B cell (primary cell): ENCODE measurements around the gene MLLT6. TPM values are rescaled to one million over a fixed set of nuclear protein-coding genes. Genes with fewer than 3 reads are reported as not detected.
A peak's percentile ranks its signal among the peaks of the same experiment; 100 is the strongest.
"Not testable (repeated sequence)": the region's sequence is repeated elsewhere in the genome, so short reads cannot be mapped to it uniquely, and the experiment has no call there.

Source experiments
- ATAC-seq: fragments of 200-7000 bp; cut with Tn5 transposase; one replicate; pipeline ENCODE4 v1.10.0; 2021; ENCODE audit warnings: low read depth, mild to moderate bottlenecking, moderate number of reproducible peaks, moderate library complexity
- CTCF ChIA-PET: fragments of 350-600 bp; sonication (Branson Sonifier 250); formaldehyde crosslinking; loops from one replicate; lab custom pipeline; 2021; ENCODE audit warnings: antibody characterized with exemption, inconsistent platforms; lab: Charles Lee
- POLR2A ChIA-PET: fragments of 350-600 bp; sonication (Branson Sonifier 250); formaldehyde crosslinking; loops from one replicate; lab custom pipeline; 2021; ENCODE audit warnings: antibody characterized with exemption; lab: Charles Lee
- DNase-seq: peaks from one replicate; pipeline ENCODE4 v3.0.0; 2013
- H2AFZ ChIP-seq: 2 replicates; pipeline ENCODE4 v1.6.1; 2012; ENCODE audit warnings: mild to moderate bottlenecking, low read depth, low read length; ENCODE audit not compliant: insufficient read depth, poor library complexity, severe bottlenecking
- H3K27ac ChIP-seq, 2 donors: 1 replicate in 1 of 2; 2 replicates in 1 of 2; pipeline ENCODE4 v1.5.1; 2012 to 2013; ENCODE audit warnings: low read length in 2 of 2, mild to moderate bottlenecking in 2 of 2, moderate library complexity in 1 of 2
- H3K27me3 ChIP-seq, 4 experiments: fragments of 200-600 bp in 1 of 4; sonication (generic) in 1 of 4; replicated peaks in 1 of 4; 1 replicate in 2 of 4; 2 replicates in 2 of 4; pipeline versions ENCODE4 v1.6.1 to v1.7.0; 2013 to 2016; ENCODE audit warnings: low read length in 3 of 4, mild to moderate bottlenecking in 2 of 4, mixed read lengths in 1 of 4, moderate library complexity in 1 of 4; ENCODE audit not compliant: insufficient read depth in 4 of 4, control insufficient read depth in 3 of 4; ENCODE audit errors: control extremely low read depth in 1 of 4
- H3K36me3 ChIP-seq, 2 experiments: replicated peaks in 1 of 2; 1 replicate in 1 of 2; 2 replicates in 1 of 2; pipeline versions ENCODE4 v1.6.1 to v1.7.1; 2013; ENCODE audit warnings: low read length in 1 of 2; ENCODE audit not compliant: insufficient read depth in 2 of 2, control insufficient read depth in 1 of 2; ENCODE audit errors: control extremely low read depth in 1 of 2, extremely low read depth in 1 of 2
- H3K4me1 ChIP-seq, 2 donors: fragments of 200-600 bp in 1 of 2; sonication (generic) in 1 of 2; 1 replicate in 1 of 2; 2 replicates in 1 of 2; pipeline versions ENCODE4 v1.5.1 to v1.6.1; 2013 to 2017; ENCODE audit warnings: low read length in 2 of 2; ENCODE audit not compliant: control insufficient read depth in 2 of 2, insufficient read depth in 2 of 2
- H3K4me2 ChIP-seq: replicated peaks from 2 replicates; pipeline ENCODE3; 2012; ENCODE audit warnings: mild to moderate bottlenecking, low read depth, low read length; ENCODE audit not compliant: poor library complexity, severe bottlenecking
- H3K4me3 ChIP-seq, 5 experiments: fragments of 200-600 bp in 1 of 5; sonication (generic) in 1 of 5; 1 replicate in 3 of 5; 2 replicates in 2 of 5; pipeline versions ENCODE4 v1.5.1 to v1.7.0; 2011 to 2016; ENCODE audit warnings: low read length in 4 of 5, mild to moderate bottlenecking in 4 of 5, low read depth in 2 of 5, control low read depth in 1 of 5, moderate library complexity in 1 of 5; ENCODE audit not compliant: insufficient read depth in 1 of 5; ENCODE audit errors: control extremely low read depth in 1 of 5, extremely low read depth in 1 of 5
- H3K79me2 ChIP-seq: fragments of 200-600 bp; sonication (generic); one replicate; pipeline ENCODE4 v1.6.0; 2016; ENCODE audit warnings: low read length; ENCODE audit not compliant: control insufficient read depth, insufficient read depth
- H3K9ac ChIP-seq: fragments of 200-600 bp; sonication (generic); 2 replicates; pipeline ENCODE4 v1.6.1; 2017; ENCODE audit warnings: mild to moderate bottlenecking, low read length, moderate library complexity
- H3K9me3 ChIP-seq, 3 donors: one replicate each; pipeline versions ENCODE4 v1.6.1 to v1.7.1; 2013; ENCODE audit warnings: low read length in 2 of 3; ENCODE audit not compliant: control insufficient read depth in 2 of 3, insufficient read depth in 1 of 3; ENCODE audit errors: control extremely low read depth in 1 of 3
- H4K20me1 ChIP-seq: 2 replicates; pipeline ENCODE4 v1.6.0; 2012; ENCODE audit warnings: mild to moderate bottlenecking, low read length; ENCODE audit not compliant: insufficient read depth, control insufficient read depth, poor library complexity, severe bottlenecking
- H3K27ac Mint-ChIP-seq: one replicate; pipeline ENCODE4 v1.8.0; 2021; ENCODE audit warnings: mixed read lengths
- H3K27me3 Mint-ChIP-seq: one replicate; pipeline ENCODE4 v1.8.0; 2021; ENCODE audit warnings: mixed read lengths
- H3K4me1 Mint-ChIP-seq: one replicate; pipeline ENCODE4 v1.8.0; 2021; ENCODE audit warnings: mixed read lengths
- H3K4me3 Mint-ChIP-seq: one replicate; pipeline ENCODE4 v1.8.0; 2021; ENCODE audit warnings: mixed read lengths
- H3K9me3 Mint-ChIP-seq: one replicate; pipeline ENCODE4 v1.8.0; 2022; ENCODE audit warnings: mixed read lengths; ENCODE audit not compliant: insufficient read depth
- CTCF ChIP-seq: fragments of 200-600 bp; IDR thresholded peaks from one replicate; pipeline ENCODE4 v1.8.0; 2022; ENCODE audit warnings: antibody characterized with exemption, mild to moderate bottlenecking
- EZH2 ChIP-seq: IDR thresholded peaks from 2 replicates; pipeline ENCODE4 v1.6.1; 2012; ENCODE audit warnings: borderline replicate concordance, low read depth, mild to moderate bottlenecking, moderate library complexity, low read length; ENCODE audit not compliant: insufficient read depth, poor library complexity, severe bottlenecking
- WGBS: methylation state at CpG from one replicate; pipeline ENCODE4 v1.1.5; 2013; ENCODE audit warnings: missing lambda C conversion rate; ENCODE audit not compliant: insufficient coverage; 5-methylcytosine and 5-hydroxymethylcytosine counted together
- intact Hi-C: fragments of 100-400 bp; cut with micrococcal nuclease; formaldehyde crosslinking; loops from one replicate; pipeline ENCODE4 v1.10.0; 2022
- polyA plus RNA-seq: library from polyadenylated mRNA; depleted of rRNA; stranded (reverse); fragments of >200 nt; gene quantifications from 2 replicates; pipeline ENCODE4 v1.2.3, GENCODE V29; 2012
- total RNA-seq, 2 donors: library from RNA; stranded (reverse); fragments of 120-200 nt in 1 of 2; gene quantifications; 1 replicate in 1 of 2; 2 replicates in 1 of 2; pipeline versions ENCODE4 v1.2.3 to v1.2.4, GENCODE V29; 2013 to 2022

MLLT6 gene
- total and polyA plus RNA-seq, 2 donors (not counting 1 experiment from before 2014, with no cell fraction given), result 165 to 288 TPM

- Mint-ChIP-seq H3K4me1 (peaks cover 40% of the 10 kb centered on the region), H3K9me3 (no peaks in the 10 kb centered on the region), H3K27me3 (no peaks in the 10 kb centered on the region), H3K27ac (peak overlapping the region; percentile 70), H3K4me3 (no peak overlapping the region)
- no peak overlapping the region for H2AFZ ChIP-seq
- CTCF ChIA-PET, result interaction anchor here (1.3 to 1.4 kb wide), 2 partner anchors 10 to 29 kb away, joined by 4 to 5 read pairs; no protein-coding TSS in a partner anchor
- H3K9me3 ChIP-seq, result peaks cover 0 to 13% (median 0%) of the 10 kb centered on the region in 3 donors
- POLR2A ChIA-PET, result no interaction called here
- ATAC-seq, result no peak
- no peaks in the 10 kb centered on the region for H3K79me2 ChIP-seq
- H3K4me1 ChIP-seq, result peaks cover 28 to 44% of the 10 kb centered on the region in 2 donors
- no peak overlapping the region for H3K27ac ChIP-seq
- H4K20me1 ChIP-seq, result peaks cover 11% of the 10 kb centered on the region
- no peak for TF ChIP-seq EZH2
- no peak for TF ChIP-seq CTCF
- H3K4me3 ChIP-seq, result no peak overlapping the region
- H3K36me3 ChIP-seq, result peaks cover 0 to 37% of the 10 kb centered on the region in 2 experiments
- no peak overlapping the region for H3K9ac ChIP-seq
- WGBS, result 93% methylated on average over 10 of the region's 10 CpGs
- H3K4me2 ChIP-seq, result no peak overlapping the region
- H3K27me3 ChIP-seq, result no peaks in the 10 kb centered on the region
- intact Hi-C loops, result no loop called here
- no peak for DNase-seq
These were observed 20.0 kb downstream of the MLLT6 start for GRCh38 chr17:38725066-38725465.

GRCh38 chr17:38726145-38726544, 21.1 kb downstream of the MLLT6 start:
- peak overlapping the region; percentile 65 for H3K27ac Mint-ChIP-seq
- intact Hi-C loops, result not testable (repeated sequence)

More at GRCh38 chr17:38726145-38726544, 21.1 kb downstream of the MLLT6 start:
- Histone ChIP-seq H3K36me3 (peaks cover 0 to 27% of the 10 kb centered on the region in 2 experiments), H3K9me3 (peaks cover 0 to 13% (median 0%) of the 10 kb centered on the region in 3 donors), H3K4me1 (peaks cover 32 to 53% of the 10 kb centered on the region in 2 donors), H4K20me1 (peaks cover 11% of the 10 kb centered on the region)
- ATAC-seq, H3K79me2 ChIP-seq, H2AFZ ChIP-seq, H3K27me3 ChIP-seq, H3K27me3 Mint-ChIP-seq, H3K27ac ChIP-seq, POLR2A ChIA-PET, DNase-seq, H3K9me3 Mint-ChIP-seq, H3K4me2 ChIP-seq, H3K4me3 Mint-ChIP-seq, H3K4me3 ChIP-seq, H3K9ac ChIP-seq: not testable (repeated sequence)
- WGBS, result no CpG with 5 or more reads among the region's 8 CpGs
- CTCF ChIA-PET, result interaction anchor here (0.7 to 1.4 kb wide), 2 partner anchors 9 to 168 kb away, joined by 3 to 4 read pairs; no protein-coding TSS in a partner anchor
- H3K4me1 Mint-ChIP-seq, result peaks cover 40% of the 10 kb centered on the region
